ENCODE results near the gene NCOR1.

DNA sequence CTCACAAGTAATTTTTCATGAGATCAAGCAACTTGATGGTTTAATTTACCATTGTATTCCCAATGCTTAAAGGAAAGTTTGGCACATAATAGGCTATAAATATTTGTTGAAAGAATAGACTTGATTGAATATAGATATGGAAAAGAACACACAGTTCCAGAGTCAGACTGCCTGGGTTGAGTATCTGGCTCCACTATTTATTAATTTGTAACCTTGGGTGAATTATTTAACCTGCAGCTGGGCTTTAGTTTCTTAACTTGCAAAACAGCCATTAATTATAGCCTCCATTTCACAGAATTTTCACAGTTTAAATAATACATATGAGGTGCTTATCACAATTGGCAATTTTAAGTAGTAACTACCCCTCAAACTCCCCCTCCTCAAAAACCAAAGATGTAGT is 73.6 kb downstream of the NCOR1 start:
- TF ChIP-seq CTCF (conservative IDR thresholded peaks at IDR 0.05; ENCODE audit: low read depth in 2 of 2) (no peak), REST (IDR thresholded peaks at IDR 0.05; ENCODE audit: unreplicated experiment) (no peak), ZNF331 (CRISPR knock-in tag; IDR thresholded peaks at IDR 0.05; ENCODE audit: low read depth) (no peak), EZH2phosphoT487 (IDR thresholded peaks at IDR 0.05; ENCODE audit: unreplicated experiment) (no peak), EZH2 (IDR thresholded peaks at IDR 0.05; ENCODE audit: low read depth, unreplicated experiment) (no peak), POLR2AphosphoS5 (IDR thresholded peaks at IDR 0.05; ENCODE audit: low read depth) (no peak), NANOG (IDR thresholded peaks at IDR 0.05; ENCODE audit: borderline replicate concordance) (no peak), JUNB (IDR thresholded peaks at IDR 0.05; ENCODE audit: unreplicated experiment) (no peak), ZNF114 (CRISPR knock-in tag; IDR thresholded peaks at IDR 0.05) (no peak)

All from GM23338 (cell line).